Measurements from ENCODE around the gene PKP3. TPM values are rescaled to one million over a fixed set of nuclear protein-coding genes. Genes with fewer than 3 reads are reported as not detected.
A peak's percentile ranks its signal among the peaks of the same experiment; 100 is the strongest.

PKP3 gene
- total RNA-seq, 1 experiment from 2014 or later, result 177 TPM

GRCh38 chr11:395866-396265 lies 1.9 kb downstream of the PKP3 start:
- peaks cover 19% of the 10 kb centered on the region for H3K4me1 Mint-ChIP-seq (ENCODE audit: insufficient read depth, unreplicated experiment)
- TF ChIP-seq CTCF (IDR thresholded peaks at IDR 0.05; ENCODE audit: unreplicated experiment), result no peak
- BruUV-seq (replicated peaks), result no TSS peak
- H3K27ac Mint-ChIP-seq (ENCODE audit: low read depth, unreplicated experiment), result peak overlapping the region; percentile 70
- DNase-seq (ENCODE audit: unreplicated experiment), result no peak
- H3K36me3 Mint-ChIP-seq (ENCODE audit: insufficient read depth, unreplicated experiment), result peaks cover 53% of the 10 kb centered on the region
- intact Hi-C loops (cut with micrococcal nuclease), result no loop called here
- H3K4me3 Mint-ChIP-seq (ENCODE audit: unreplicated experiment), result peak overlapping the region; percentile 96
- POLR2A ChIA-PET, result interaction anchor here (1.3 to 1.4 kb wide), 2 partner anchors 119 to 158 kb away, joined by 4 read pairs; no protein-coding TSS in a partner anchor
- H3K9me3 Mint-ChIP-seq (ENCODE audit: unreplicated experiment), result no peaks in the 10 kb centered on the region
- CTCF ChIA-PET, result interaction anchor here (0.9 to 1.3 kb wide), 2 partner anchors 47 to 51 kb away, joined by 3 read pairs; no protein-coding TSS in a partner anchor
- no peaks in the 10 kb centered on the region for H3K27me3 Mint-ChIP-seq (ENCODE audit: insufficient read depth, unreplicated experiment)

GRCh38 chr11:396511-396947 lies 2.5 kb downstream of the PKP3 start:
- ChIA-PET POLR2A (interaction anchor here (0.6 to 1.4 kb wide), 3 partner anchors 119 to 189 kb away, joined by 3 to 4 read pairs (median 4); partner anchors contain the start of genes BET1L and RIC8A), CTCF (interaction anchor here (0.5 to 1.3 kb wide), 4 partner anchors 47 to 162 kb away, joined by 3 to 4 read pairs (median 3); no protein-coding TSS in a partner anchor)
- intact Hi-C loops (cut with micrococcal nuclease), result no loop called here
- Mint-ChIP-seq H3K4me3 (ENCODE audit: unreplicated experiment) (peak overlapping the region; percentile 96), H3K27me3 (ENCODE audit: insufficient read depth, unreplicated experiment) (no peaks in the 10 kb centered on the region), H3K36me3 (ENCODE audit: insufficient read depth, unreplicated experiment) (peaks cover 47% of the 10 kb centered on the region), H3K4me1 (ENCODE audit: insufficient read depth, unreplicated experiment) (peaks cover 13% of the 10 kb centered on the region), H3K27ac (ENCODE audit: low read depth, unreplicated experiment) (peak overlapping the region; percentile 70), H3K9me3 (ENCODE audit: unreplicated experiment) (no peaks in the 10 kb centered on the region)
- no peak for DNase-seq (ENCODE audit: unreplicated experiment)
- BruUV-seq (replicated peaks), result no TSS peak
- no peak for TF ChIP-seq CTCF (IDR thresholded peaks at IDR 0.05; ENCODE audit: unreplicated experiment)

- ChIA-PET POLR2A (interaction anchor here (0.6 to 1.4 kb wide), 3 partner anchors 139 to 190 kb away, joined by 3 to 4 read pairs (median 3); partner anchors contain the start of genes BET1L and RIC8A), CTCF (interaction anchor here (0.5 kb wide), 2 partner anchors 102 to 163 kb away, joined by 3 to 4 read pairs; no protein-coding TSS in a partner anchor)
- H3K9me3 Mint-ChIP-seq (ENCODE audit: unreplicated experiment), result no peaks in the 10 kb centered on the region
- H3K27me3 Mint-ChIP-seq (ENCODE audit: insufficient read depth, unreplicated experiment), result no peaks in the 10 kb centered on the region
- intact Hi-C loops (cut with micrococcal nuclease), result no loop called here
- peaks cover 47% of the 10 kb centered on the region for H3K36me3 Mint-ChIP-seq (ENCODE audit: insufficient read depth, unreplicated experiment)
- no peak overlapping the region for H3K27ac Mint-ChIP-seq (ENCODE audit: low read depth, unreplicated experiment)
- no peak for TF ChIP-seq CTCF (IDR thresholded peaks at IDR 0.05; ENCODE audit: unreplicated experiment)
- H3K4me1 Mint-ChIP-seq (ENCODE audit: insufficient read depth, unreplicated experiment), result peaks cover 12% of the 10 kb centered on the region
- no peak for DNase-seq (ENCODE audit: unreplicated experiment)
- BruUV-seq (replicated peaks), result no TSS peak
- H3K4me3 Mint-ChIP-seq (ENCODE audit: unreplicated experiment), result no peak overlapping the region
Observed at GRCh38 chr11:396948-397548, 3.0 kb downstream of the PKP3 start.

- no peak for DNase-seq (ENCODE audit: unreplicated experiment)
- Mint-ChIP-seq H3K36me3 (ENCODE audit: insufficient read depth, unreplicated experiment) (peaks cover 49% of the 10 kb centered on the region), H3K27ac (ENCODE audit: low read depth, unreplicated experiment) (no peak overlapping the region), H3K27me3 (ENCODE audit: insufficient read depth, unreplicated experiment) (no peaks in the 10 kb centered on the region), H3K9me3 (ENCODE audit: unreplicated experiment) (no peaks in the 10 kb centered on the region), H3K4me1 (ENCODE audit: insufficient read depth, unreplicated experiment) (peaks cover 12% of the 10 kb centered on the region), H3K4me3 (ENCODE audit: unreplicated experiment) (no peak overlapping the region)
- CTCF ChIA-PET, result interaction anchor here (1.3 kb wide), 1 partner anchor 49 kb away, joined by 3 read pairs; no protein-coding TSS in a partner anchor
- TF ChIP-seq CTCF (IDR thresholded peaks at IDR 0.05; ENCODE audit: unreplicated experiment), result no peak
- BruUV-seq (replicated peaks), result no TSS peak
- intact Hi-C loops (cut with micrococcal nuclease), result no loop called here
- POLR2A ChIA-PET, result no interaction called here
Observed at GRCh38 chr11:398826-399225, 4.8 kb downstream of the PKP3 start.
